C4-2B (cell line): ENCODE measurements around the gene SLC35D2.

Source experiments
- ZFX ChIP-seq: fragments of 450-650 bp; IDR thresholded peaks from 2 replicates; pipeline ENCODE4 v1.6.1; 2017
- TF ChIP-seq, protein P1 (sequence below): fragments of 450-650 bp; conservative IDR thresholded peaks from 2 replicates; pipeline ENCODE4 v1.5.1; 2017; ENCODE audit warnings: mild to moderate bottlenecking

DNA sequence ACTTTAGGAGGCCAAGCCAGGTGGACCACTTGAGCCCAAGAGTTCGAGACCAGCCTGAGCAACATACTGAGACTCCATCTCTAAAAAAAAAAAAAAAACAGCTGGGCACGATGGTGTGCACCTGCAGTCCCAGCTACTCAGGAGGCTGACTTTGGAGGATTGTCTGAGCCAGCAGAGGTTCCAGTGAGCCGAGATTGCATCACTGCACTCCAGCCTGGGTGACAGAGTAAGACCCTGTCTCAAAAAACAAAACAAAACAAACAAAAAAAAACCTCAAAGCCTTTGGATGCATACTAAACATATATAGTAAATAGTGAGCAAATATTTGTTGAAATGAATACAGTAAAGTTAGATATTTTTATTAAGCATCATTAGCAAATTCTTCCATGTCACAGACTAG, 5.3 kb downstream of the SLC35D2 start:
- TF ChIP-seq, protein P1, sequence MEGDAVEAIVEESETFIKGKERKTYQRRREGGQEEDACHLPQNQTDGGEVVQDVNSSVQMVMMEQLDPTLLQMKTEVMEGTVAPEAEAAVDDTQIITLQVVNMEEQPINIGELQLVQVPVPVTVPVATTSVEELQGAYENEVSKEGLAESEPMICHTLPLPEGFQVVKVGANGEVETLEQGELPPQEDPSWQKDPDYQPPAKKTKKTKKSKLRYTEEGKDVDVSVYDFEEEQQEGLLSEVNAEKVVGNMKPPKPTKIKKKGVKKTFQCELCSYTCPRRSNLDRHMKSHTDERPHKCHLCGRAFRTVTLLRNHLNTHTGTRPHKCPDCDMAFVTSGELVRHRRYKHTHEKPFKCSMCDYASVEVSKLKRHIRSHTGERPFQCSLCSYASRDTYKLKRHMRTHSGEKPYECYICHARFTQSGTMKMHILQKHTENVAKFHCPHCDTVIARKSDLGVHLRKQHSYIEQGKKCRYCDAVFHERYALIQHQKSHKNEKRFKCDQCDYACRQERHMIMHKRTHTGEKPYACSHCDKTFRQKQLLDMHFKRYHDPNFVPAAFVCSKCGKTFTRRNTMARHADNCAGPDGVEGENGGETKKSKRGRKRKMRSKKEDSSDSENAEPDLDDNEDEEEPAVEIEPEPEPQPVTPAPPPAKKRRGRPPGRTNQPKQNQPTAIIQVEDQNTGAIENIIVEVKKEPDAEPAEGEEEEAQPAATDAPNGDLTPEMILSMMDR: no peak
- no peak for TF ChIP-seq ZFX
